A549 (cell line): ENCODE results near the gene CD300LF.

ENCODE experiments used
- JUNB ChIP-seq: fragments of >200 bp; sonication (Bioruptor Twin); formaldehyde crosslinking; IDR thresholded peaks from 2 replicates; pipeline ENCODE4 v1.6.1; 2016
- POLR2A ChIP-seq: IDR thresholded peaks from 2 replicates; pipeline ENCODE4 v1.6.1; 2012; ENCODE audit warnings: mild to moderate bottlenecking, low read length
- RNF2 ChIP-seq: fragments of 200-600 bp; sonication (generic); IDR thresholded peaks from 2 replicates; pipeline ENCODE4 v1.6.1; 2016; ENCODE audit warnings: low read depth, mild to moderate bottlenecking, antibody characterized with exemption, moderate library complexity, borderline replicate concordance
- SREBF2 ChIP-seq: fragments of 450-650 bp; IDR thresholded peaks from 2 replicates; pipeline ENCODE4 v1.6.1; 2014; ENCODE audit warnings: mild to moderate bottlenecking, moderate library complexity
- ZFP36 ChIP-seq: fragments of 450-650 bp; IDR thresholded peaks from 2 replicates; pipeline ENCODE4 v1.6.1; 2014; ENCODE audit warnings: borderline replicate concordance; ENCODE audit not compliant: partially characterized antibody
- TF ChIP-seq, protein P1 (sequence below): fragments of >200 bp; sonication (Bioruptor Twin); formaldehyde crosslinking; IDR thresholded peaks from 3 replicates; pipeline ENCODE4 v1.5.1; 2016
- TF ChIP-seq, protein P2 (sequence below): fragments of 250-450 bp; sonication (Bioruptor Pico); IDR thresholded peaks from 2 replicates; pipeline ENCODE4 v1.5.0; 2021; ENCODE audit warnings: mild to moderate bottlenecking, moderate library complexity, borderline replicate concordance
- TF ChIP-seq, protein P3 (sequence below): IDR thresholded peaks from 2 replicates; pipeline ENCODE4 v1.6.1; 2012
- TF ChIP-seq, protein P4 (sequence below): fragments of 450-650 bp; IDR thresholded peaks from 2 replicates; pipeline ENCODE4 v1.6.1; 2014; ENCODE audit warnings: antibody characterized with exemption
- TF ChIP-seq, protein P5 (sequence below): fragments of 150-350 bp; IDR thresholded peaks from 2 replicates; pipeline ENCODE4 v1.6.1; 2014; ENCODE audit warnings: low read depth, mild to moderate bottlenecking, low read length

DNA sequence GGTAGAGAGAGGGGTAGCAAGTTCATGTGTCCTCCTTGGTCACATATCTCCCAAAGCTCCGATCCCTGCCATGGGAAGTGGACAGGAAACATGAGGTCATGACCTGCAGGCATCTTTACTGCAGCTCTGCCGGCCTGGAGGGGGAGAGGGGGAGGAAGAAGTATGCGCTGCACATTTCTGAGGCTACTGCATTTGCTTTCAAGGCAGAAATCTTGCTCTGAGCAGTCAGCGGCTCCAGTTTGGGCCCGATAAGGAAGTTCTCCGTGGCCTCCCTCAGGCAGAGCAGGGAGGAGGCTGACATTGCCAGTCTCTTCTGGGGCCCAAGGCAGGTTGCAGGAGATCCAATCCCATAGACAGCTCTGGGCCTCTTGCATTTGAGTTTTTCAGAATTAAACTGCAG lies 34.2 kb upstream of the CD300LF start:
- TF ChIP-seq, protein P1, sequence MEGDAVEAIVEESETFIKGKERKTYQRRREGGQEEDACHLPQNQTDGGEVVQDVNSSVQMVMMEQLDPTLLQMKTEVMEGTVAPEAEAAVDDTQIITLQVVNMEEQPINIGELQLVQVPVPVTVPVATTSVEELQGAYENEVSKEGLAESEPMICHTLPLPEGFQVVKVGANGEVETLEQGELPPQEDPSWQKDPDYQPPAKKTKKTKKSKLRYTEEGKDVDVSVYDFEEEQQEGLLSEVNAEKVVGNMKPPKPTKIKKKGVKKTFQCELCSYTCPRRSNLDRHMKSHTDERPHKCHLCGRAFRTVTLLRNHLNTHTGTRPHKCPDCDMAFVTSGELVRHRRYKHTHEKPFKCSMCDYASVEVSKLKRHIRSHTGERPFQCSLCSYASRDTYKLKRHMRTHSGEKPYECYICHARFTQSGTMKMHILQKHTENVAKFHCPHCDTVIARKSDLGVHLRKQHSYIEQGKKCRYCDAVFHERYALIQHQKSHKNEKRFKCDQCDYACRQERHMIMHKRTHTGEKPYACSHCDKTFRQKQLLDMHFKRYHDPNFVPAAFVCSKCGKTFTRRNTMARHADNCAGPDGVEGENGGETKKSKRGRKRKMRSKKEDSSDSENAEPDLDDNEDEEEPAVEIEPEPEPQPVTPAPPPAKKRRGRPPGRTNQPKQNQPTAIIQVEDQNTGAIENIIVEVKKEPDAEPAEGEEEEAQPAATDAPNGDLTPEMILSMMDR = no peak
- TF ChIP-seq, protein P2, sequence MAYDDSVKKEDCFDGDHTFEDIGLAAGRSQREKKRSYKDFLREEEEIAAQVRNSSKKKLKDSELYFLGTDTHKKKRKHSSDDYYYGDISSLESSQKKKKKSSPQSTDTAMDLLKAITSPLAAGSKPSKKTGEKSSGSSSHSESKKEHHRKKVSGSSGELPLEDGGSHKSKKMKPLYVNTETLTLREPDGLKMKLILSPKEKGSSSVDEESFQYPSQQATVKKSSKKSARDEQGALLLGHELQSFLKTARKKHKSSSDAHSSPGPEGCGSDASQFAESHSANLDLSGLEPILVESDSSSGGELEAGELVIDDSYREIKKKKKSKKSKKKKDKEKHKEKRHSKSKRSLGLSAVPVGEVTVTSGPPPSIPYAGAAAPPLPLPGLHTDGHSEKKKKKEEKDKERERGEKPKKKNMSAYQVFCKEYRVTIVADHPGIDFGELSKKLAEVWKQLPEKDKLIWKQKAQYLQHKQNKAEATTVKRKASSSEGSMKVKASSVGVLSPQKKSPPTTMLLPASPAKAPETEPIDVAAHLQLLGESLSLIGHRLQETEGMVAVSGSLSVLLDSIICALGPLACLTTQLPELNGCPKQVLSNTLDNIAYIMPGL (CRISPR knock-in tag) = no peak
- TF ChIP-seq RNF2 (no peak), JUNB (no peak), ZFP36 (no peak), POLR2A (no peak), SREBF2 (no peak)
- TF ChIP-seq, protein P3, sequence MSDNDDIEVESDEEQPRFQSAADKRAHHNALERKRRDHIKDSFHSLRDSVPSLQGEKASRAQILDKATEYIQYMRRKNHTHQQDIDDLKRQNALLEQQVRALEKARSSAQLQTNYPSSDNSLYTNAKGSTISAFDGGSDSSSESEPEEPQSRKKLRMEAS = no peak
- TF ChIP-seq, protein P4, sequence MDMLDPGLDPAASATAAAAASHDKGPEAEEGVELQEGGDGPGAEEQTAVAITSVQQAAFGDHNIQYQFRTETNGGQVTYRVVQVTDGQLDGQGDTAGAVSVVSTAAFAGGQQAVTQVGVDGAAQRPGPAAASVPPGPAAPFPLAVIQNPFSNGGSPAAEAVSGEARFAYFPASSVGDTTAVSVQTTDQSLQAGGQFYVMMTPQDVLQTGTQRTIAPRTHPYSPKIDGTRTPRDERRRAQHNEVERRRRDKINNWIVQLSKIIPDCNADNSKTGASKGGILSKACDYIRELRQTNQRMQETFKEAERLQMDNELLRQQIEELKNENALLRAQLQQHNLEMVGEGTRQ = no peak
- TF ChIP-seq, protein P5, sequence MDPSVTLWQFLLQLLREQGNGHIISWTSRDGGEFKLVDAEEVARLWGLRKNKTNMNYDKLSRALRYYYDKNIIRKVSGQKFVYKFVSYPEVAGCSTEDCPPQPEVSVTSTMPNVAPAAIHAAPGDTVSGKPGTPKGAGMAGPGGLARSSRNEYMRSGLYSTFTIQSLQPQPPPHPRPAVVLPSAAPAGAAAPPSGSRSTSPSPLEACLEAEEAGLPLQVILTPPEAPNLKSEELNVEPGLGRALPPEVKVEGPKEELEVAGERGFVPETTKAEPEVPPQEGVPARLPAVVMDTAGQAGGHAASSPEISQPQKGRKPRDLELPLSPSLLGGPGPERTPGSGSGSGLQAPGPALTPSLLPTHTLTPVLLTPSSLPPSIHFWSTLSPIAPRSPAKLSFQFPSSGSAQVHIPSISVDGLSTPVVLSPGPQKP = no peak
